Panc1 (cell line): Measurements from ENCODE around the gene CUTA. TPM values are rescaled to one million over a fixed set of nuclear protein-coding genes. Genes with fewer than 3 reads are reported as not detected.
A peak's percentile ranks its signal among the peaks of the same experiment; 100 is the strongest.

ENCODE experiments used
- ATAC-seq: fragments of 200-7000 bp; cut with Tn5 transposase; 2 replicates; pipeline ENCODE4 v1.9.1; 2020; ENCODE audit warnings: mild to moderate bottlenecking, moderate library complexity
- BruUV-seq: library from RNA; stranded (reverse); fragments of 400-500 nt; replicated peaks from 2 replicates; lab custom pipeline; 2021; lab: Mats Ljungman, UMichigan
- CTCF ChIA-PET: fragments of 300-600 bp; sonication (Branson Sonifier 250); formaldehyde crosslinking; loops from one replicate; lab custom pipeline; 2022; ENCODE audit warnings: antibody characterized with exemption; lab: Charles Lee
- POLR2A ChIA-PET: fragments of 300-600 bp; sonication (Branson Sonifier 250); formaldehyde crosslinking; loops from one replicate; lab custom pipeline; 2022; ENCODE audit warnings: antibody characterized with exemption; lab: Charles Lee
- DNase-seq: peaks from one replicate; pipeline ENCODE4 v3.0.0-alpha.2; 2010; ENCODE audit warnings: low read depth, low spot score
- H3K27ac ChIP-seq: 2 replicates; pipeline ENCODE4 v1.5.1; 2011; ENCODE audit warnings: mild to moderate bottlenecking, low read length, inconsistent platforms
- H3K27me3 ChIP-seq: fragments of 200-500 bp; sonication (Bioruptor generic); 2 replicates; pipeline ENCODE4 v1.6.0; 2014; ENCODE audit warnings: low read length, inconsistent platforms; ENCODE audit not compliant: control insufficient read depth, insufficient read depth
- H3K36me3 ChIP-seq: fragments of 200-500 bp; sonication (Bioruptor generic); 2 replicates; pipeline ENCODE4 v1.5.1; 2014; ENCODE audit warnings: inconsistent platforms, mild to moderate bottlenecking, low read length, moderate library complexity; ENCODE audit not compliant: control insufficient read depth, insufficient read depth
- H3K4me1 ChIP-seq: 2 replicates; pipeline ENCODE4 v1.5.1; 2011; ENCODE audit warnings: inconsistent platforms, mild to moderate bottlenecking, low read length, moderate library complexity; ENCODE audit not compliant: control insufficient read depth, insufficient read depth
- H3K4me3 ChIP-seq, 2 experiments: 2 replicates each; pipeline ENCODE4 v1.5.1; 2011 to 2012; ENCODE audit warnings: low read depth in 2 of 2, low read length in 2 of 2, mild to moderate bottlenecking in 2 of 2, inconsistent platforms in 1 of 2, moderate library complexity in 1 of 2
- H3K9me3 ChIP-seq: fragments of 200-500 bp; sonication (Bioruptor generic); 2 replicates; pipeline ENCODE4 v1.5.1; 2014; ENCODE audit warnings: low read depth, mild to moderate bottlenecking, inconsistent platforms, low read length, moderate library complexity; ENCODE audit not compliant: control insufficient read depth, insufficient read depth
- CTCF ChIP-seq: fragments of 450-650 bp; IDR thresholded peaks from 2 replicates; pipeline ENCODE4 v1.5.1; 2017; ENCODE audit warnings: mild to moderate bottlenecking
- POLR2AphosphoS5 ChIP-seq: IDR thresholded peaks from 2 replicates; pipeline ENCODE4 v1.6.1; 2012; ENCODE audit warnings: mild to moderate bottlenecking, low read depth, low read length, moderate library complexity
- REST ChIP-seq, 2 experiments: IDR thresholded peaks; 2 replicates each; pipeline ENCODE4 v1.6.1; 2011 to 2012; ENCODE audit warnings: low read depth in 2 of 2, control low read depth in 1 of 2, low read length in 1 of 2, mild to moderate bottlenecking in 1 of 2, moderate library complexity in 1 of 2; ENCODE audit not compliant: insufficient read depth in 1 of 2
- SIN3A ChIP-seq: IDR thresholded peaks from 2 replicates; pipeline ENCODE4 v1.6.1; 2012; ENCODE audit warnings: low read depth, mild to moderate bottlenecking, low read length, moderate library complexity, borderline replicate concordance; ENCODE audit not compliant: insufficient read depth
- TCF7L2 ChIP-seq: IDR thresholded peaks from 2 replicates; pipeline ENCODE4 v1.6.1; 2011; ENCODE audit warnings: mild to moderate bottlenecking, low read depth, low read length, inconsistent platforms
- in situ Hi-C: cut with HindIII; loops from 2 replicates; pipeline ENCODE4 v1.10.0; 2016; ENCODE audit warnings: low sequenced_read_pairs, low pct_unique_long_range_greater_than_20kb
- intact Hi-C: fragments of 100-400 bp; cut with micrococcal nuclease; formaldehyde crosslinking; loops from one replicate; pipeline ENCODE4 v1.10.0; 2022; ENCODE audit not compliant: unreplicated experiment
- total RNA-seq: library from RNA; stranded (reverse); gene quantifications from one replicate; pipeline ENCODE4 v1.2.1, GENCODE V29; 2021; ENCODE audit not compliant: unreplicated experiment

Gene CUTA
- total RNA-seq, 1 experiment from 2014 or later: 338 TPM

GRCh38 chr6:33411632-33412005, 6.3 kb downstream of the CUTA start:
- Histone ChIP-seq H3K27me3 (no peaks in the 10 kb centered on the region), H3K27ac (peak overlapping the region; percentile 67), H3K4me1 (peaks cover 36% of the 10 kb centered on the region), H3K4me3 (peak overlapping the region; percentile 67 to 83), H3K9me3 (no peaks in the 10 kb centered on the region), H3K36me3 (peaks cover 9% of the 10 kb centered on the region)
- ChIA-PET POLR2A (no interaction called here), CTCF (interaction anchor here (0.6 to 0.9 kb wide), 3 partner anchors 14 to 734 kb away, joined by 4 to 7 read pairs (median 5); no protein-coding TSS in a partner anchor)
- BruUV-seq: no TSS peak
- intact Hi-C loops (no loop called here), in situ Hi-C loops (no loop called here)
- DNase-seq (no peak), ATAC-seq (no peak)
- TF ChIP-seq REST (IDR thresholded peaks at IDR 0.05; ENCODE audit: insufficient read depth in 1 of 2, low read depth in 2 of 2, low read length in 1 of 2) (no peak), SIN3A (no peak), TCF7L2 (no peak), POLR2AphosphoS5 (no peak), CTCF (no peak)

GRCh38 chr6:33410711-33411631, 6.9 kb downstream of the CUTA start, which contains the start of gene PHF1:
PHF1 (plus strand) TSS chr6:33411014; CDS start chr6:33412264, 1,250 bp downstream.
- no peak for DNase-seq
- peak within 1 kb of the TSS; percentile 67 to 83 for H3K4me3 ChIP-seq
- H3K36me3 ChIP-seq: peaks cover 9% of the 10 kb centered on the region
- H3K27ac ChIP-seq: peak within 1 kb of the TSS; percentile 93
- TF ChIP-seq CTCF (no peak), POLR2AphosphoS5 (no peak), TCF7L2 (no peak), SIN3A (peak; percentile 58; the same call in 1 of the 2 replicates), REST (IDR thresholded peaks at IDR 0.05; ENCODE audit: insufficient read depth in 1 of 2, low read depth in 2 of 2, low read length in 1 of 2) (no peak)
- no TSS peak for BruUV-seq
- in situ Hi-C loops: no loop called here
- intact Hi-C loops: no loop called here
- H3K27me3 ChIP-seq: no peaks in the 10 kb centered on the region
- H3K4me1 ChIP-seq: peaks cover 29% of the 10 kb centered on the region
- ChIA-PET POLR2A (interaction anchor here (0.6 to 0.7 kb wide), 3 partner anchors 15 to 437 kb away, joined by 3 to 7 read pairs (median 4); no protein-coding TSS in a partner anchor), CTCF (interaction anchor here (0.6 to 0.9 kb wide), 3 partner anchors 15 to 735 kb away, joined by 4 to 11 read pairs (median 7); no protein-coding TSS in a partner anchor)
- peak; percentile 55 for ATAC-seq
- H3K9me3 ChIP-seq: no peaks in the 10 kb centered on the region
